BLaER1 treated with 17β-estradiol and CSF1 and Interleukin-3, amounts not matched to agents 10 nM and 100 nM (cell line): Measurements from ENCODE around the gene NFE2.
"Not testable (repeated sequence)": the region's sequence is repeated elsewhere in the genome, so short reads cannot be mapped to it uniquely, and the experiment has no call there.

Experiments
- H3K27ac ChIP-seq, 11 experiments: shearing (Covaris generic); formaldehyde crosslinking; 2 replicates each; pipeline ENCODE4 v1.8.1; 2022
- H3K27me3 ChIP-seq, 11 experiments: shearing (Covaris generic); formaldehyde crosslinking; 2 replicates each; pipeline ENCODE4 v1.8.1; 2022
- H3K36me3 ChIP-seq, 11 experiments: shearing (Covaris generic); formaldehyde crosslinking; 2 replicates each; pipeline ENCODE4 v1.8.1; 2022
- H3K4me1 ChIP-seq, 10 experiments: shearing (Covaris generic); formaldehyde crosslinking; 2 replicates each; pipeline ENCODE4 v1.8.1; 2022
- H3K4me2 ChIP-seq, 11 experiments: shearing (Covaris generic); formaldehyde crosslinking; 2 replicates each; pipeline ENCODE4 v1.8.1; 2022
- H3K4me3 ChIP-seq, 10 experiments: shearing (Covaris generic); formaldehyde crosslinking; 2 replicates each; pipeline ENCODE4 v1.8.1; 2022
- H3K9ac ChIP-seq, 11 experiments: shearing (Covaris generic); formaldehyde crosslinking; 2 replicates each; pipeline ENCODE4 v1.8.1; 2022
- H3K9me3 ChIP-seq, 11 experiments: shearing (Covaris generic); formaldehyde crosslinking; replicated peaks in 1 of 11; 2 replicates each; pipeline ENCODE4 v1.8.1; 2022
- H4K20me1 ChIP-seq, 11 experiments: shearing (Covaris generic); formaldehyde crosslinking; 2 replicates each; pipeline ENCODE4 v1.8.1; 2022
- Cebpa-rat ChIP-seq, 11 experiments: shearing (Covaris generic); IDR thresholded peaks; 2 replicates each; pipeline ENCODE4 v1.8.1; 2022

The NFE2 gene

GRCh38 chr12:54294152-54294952, 6.5 kb downstream of the NFE2 start:
- peak overlapping the region in 10 of 11 experiments; percentile 4 to 100 (median 98); a peak in 17 of 22 replicates for H3K27ac ChIP-seq

GRCh38 chr12:54292931-54293241, 7.9 kb downstream of the NFE2 start:
- peaks cover 5 to 98% (median 52%) of the 10 kb centered on the region in 11 experiments; a peak in 20 of 22 replicates for H4K20me1 ChIP-seq
- TF ChIP-seq Cebpa-rat (IDR thresholded peaks at IDR 0.05): no peak
- no peaks in the 10 kb centered on the region for H3K9me3 ChIP-seq
- H3K27me3 ChIP-seq: no peaks in the 10 kb centered on the region
- peak overlapping the region in 8 of 11 experiments; percentile 14 to 99 (median 96); a peak in 11 of 22 replicates for H3K4me2 ChIP-seq
- peaks cover 15 to 100% (median 94%) of the 10 kb centered on the region in 10 experiments for H3K4me1 ChIP-seq
- peak overlapping the region in 8 of 11 experiments; percentile 5 to 98 (median 67); a peak in 10 of 22 replicates for H3K27ac ChIP-seq
- H3K9ac ChIP-seq: peak overlapping the region in 6 of 11 experiments; percentile 8 to 90 (median 54); a peak in 7 of 22 replicates
- peaks cover 5 to 99% (median 73%) of the 10 kb centered on the region in 11 experiments; a peak in 21 of 22 replicates for H3K36me3 ChIP-seq
- peak overlapping the region in 4 of 10 experiments; percentile 21 to 90 (median 61); a peak in 6 of 20 replicates for H3K4me3 ChIP-seq

More at GRCh38 chr12:54294152-54294952, 6.5 kb downstream of the NFE2 start:
- no peak for TF ChIP-seq Cebpa-rat (IDR thresholded peaks at IDR 0.05)
- Histone ChIP-seq H3K4me3 (peak overlapping the region in 5 of 10 experiments; percentile 15 to 98 (median 84); a peak in 9 of 20 replicates), H3K27me3 (no peaks in the 10 kb centered on the region), H3K9ac (peak overlapping the region; percentile 12 to 96 (median 81); a peak in 18 of 22 replicates), H3K4me1 (peaks cover 17 to 100% (median 96%) of the 10 kb centered on the region in 10 experiments), H3K36me3 (peaks cover 0 to 99% (median 60%) of the 10 kb centered on the region in 11 experiments; a peak in 20 of 22 replicates), H4K20me1 (peaks cover 0 to 83% (median 37%) of the 10 kb centered on the region in 11 experiments; a peak in 14 of 22 replicates), H3K9me3 (no peaks in the 10 kb centered on the region), H3K4me2 (peak overlapping the region in 10 of 11 experiments; percentile 14 to 99 (median 96); a peak in 20 of 22 replicates)

GRCh38 chr12:54292083-54292930, 8.5 kb downstream of the NFE2 start:
- Histone ChIP-seq H3K9ac (peak overlapping the region in 6 of 11 experiments; percentile 34 to 90 (median 60); a peak in 9 of 22 replicates), H3K4me2 (peak overlapping the region in 7 of 11 experiments; percentile 42 to 99 (median 97); a peak in 12 of 22 replicates), H4K20me1 (peaks cover 11 to 99% (median 58%) of the 10 kb centered on the region in 11 experiments; a peak in 21 of 22 replicates), H3K9me3 (no peaks in the 10 kb centered on the region), H3K4me1 (peaks cover 12 to 100% (median 92%) of the 10 kb centered on the region in 10 experiments; a peak in 19 of 20 replicates), H3K27me3 (no peaks in the 10 kb centered on the region), H3K27ac (peak overlapping the region in 8 of 11 experiments; percentile 5 to 78 (median 56); a peak in 10 of 22 replicates), H3K4me3 (peak overlapping the region in 4 of 10 experiments; percentile 21 to 90 (median 61); a peak in 7 of 20 replicates), H3K36me3 (peaks cover 11 to 100% (median 79%) of the 10 kb centered on the region in 11 experiments)
- no peak for TF ChIP-seq Cebpa-rat (IDR thresholded peaks at IDR 0.05)

- TF ChIP-seq Cebpa-rat (IDR thresholded peaks at IDR 0.05): no peak
- no peak overlapping the region for H3K4me3 ChIP-seq
- peaks cover 34 to 91% (median 72%) of the 10 kb centered on the region in 10 experiments for H3K4me1 ChIP-seq
- H4K20me1 ChIP-seq: peaks cover 59 to 100% (median 94%) of the 10 kb centered on the region in 11 experiments
- no peaks in the 10 kb centered on the region for H3K27me3 ChIP-seq
- H3K9me3 ChIP-seq: no peaks in the 10 kb centered on the region
- peak overlapping the region in 7 of 11 experiments; percentile 15 to 90 (median 26); a peak in 12 of 22 replicates for H3K9ac ChIP-seq
- peak overlapping the region in 9 of 11 experiments; percentile 11 to 79 (median 63); a peak in 15 of 22 replicates for H3K27ac ChIP-seq
- peak overlapping the region in 8 of 11 experiments; percentile 2 to 99 (median 97); a peak in 9 of 22 replicates for H3K4me2 ChIP-seq
- H3K36me3 ChIP-seq: peaks cover 58 to 100% (median 91%) of the 10 kb centered on the region in 11 experiments
Measured at GRCh38 chr12:54287261-54288157, 13.3 kb downstream of the NFE2 start.

GRCh38 chr12:54286042-54287030, 14.5 kb downstream of the NFE2 start:
- Histone ChIP-seq H3K4me3 (peak overlapping the region in 7 of 10 experiments; percentile 36 to 83 (median 45); a peak in 13 of 20 replicates), H3K9ac (peak overlapping the region in 10 of 11 experiments; percentile 35 to 100 (median 52); a peak in 16 of 22 replicates), H3K27ac (peak overlapping the region in 10 of 11 experiments; percentile 11 to 71 (median 40); a peak in 16 of 22 replicates), H3K4me2 (peak overlapping the region; percentile 50 to 98 (median 97); a peak in 21 of 22 replicates), H3K36me3 (peaks cover 70 to 100% (median 91%) of the 10 kb centered on the region in 11 experiments), H3K9me3 (no peaks in the 10 kb centered on the region), H4K20me1 (peaks cover 71 to 100% (median 94%) of the 10 kb centered on the region in 11 experiments), H3K4me1 (peaks cover 34 to 86% (median 60%) of the 10 kb centered on the region in 10 experiments), H3K27me3 (no peaks in the 10 kb centered on the region)
- TF ChIP-seq Cebpa-rat (IDR thresholded peaks at IDR 0.05): no peak

- peak overlapping the region; percentile 24 to 88 (median 82); a peak in 18 of 20 replicates for H3K4me3 ChIP-seq
- H3K9me3 ChIP-seq: no peaks in the 10 kb centered on the region
- H3K27ac ChIP-seq: peak overlapping the region in 10 of 11 experiments; percentile 30 to 99 (median 42); a peak in 15 of 22 replicates
- TF ChIP-seq Cebpa-rat (IDR thresholded peaks at IDR 0.05): no peak
- peak overlapping the region; percentile 69 to 100 (median 95); a peak in 21 of 22 replicates for H3K9ac ChIP-seq
- H3K4me2 ChIP-seq: peak overlapping the region; percentile 86 to 98 (median 97)
- peaks cover 75 to 95% (median 87%) of the 10 kb centered on the region in 11 experiments for H4K20me1 ChIP-seq
- peaks cover 74 to 93% (median 85%) of the 10 kb centered on the region in 11 experiments for H3K36me3 ChIP-seq
- H3K27me3 ChIP-seq: no peaks in the 10 kb centered on the region
- H3K4me1 ChIP-seq: peaks cover 34 to 80% (median 51%) of the 10 kb centered on the region in 10 experiments
Measured at GRCh38 chr12:54285150-54286041, 15.4 kb downstream of the NFE2 start.

- H3K27me3 ChIP-seq, H3K9me3 ChIP-seq: not testable (repeated sequence)
- Histone ChIP-seq H3K4me1 (peaks cover 27 to 68% (median 42%) of the 10 kb centered on the region in 10 experiments), H3K36me3 (peaks cover 74 to 83% (median 80%) of the 10 kb centered on the region in 11 experiments), H3K4me3 (peak overlapping the region; percentile 62 to 88 (median 82)), H3K27ac (peak overlapping the region in 10 of 11 experiments; percentile 3 to 100 (median 96); a peak in 15 of 22 replicates), H3K9ac (peak overlapping the region; percentile 91 to 100 (median 98)), H4K20me1 (peaks cover 75 to 84% (median 80%) of the 10 kb centered on the region in 11 experiments), H3K4me2 (peak overlapping the region; percentile 90 to 98 (median 95))
Measured at GRCh38 chr12:54284070-54284780, 16.6 kb downstream of the NFE2 start.
